PC-3 (cell line): ENCODE results near the gene PLXNA2.

ENCODE experiments used
- CTCF ChIP-seq: fragments of 300-600 bp; sonication (generic); conservative IDR thresholded peaks from 2 replicates; pipeline ENCODE4 v1.5.1; 2017; ENCODE audit warnings: antibody characterized with exemption, low read depth, mild to moderate bottlenecking, low read length
- EZH2 ChIP-seq: fragments of 300-600 bp; sonication (generic); IDR thresholded peaks from one replicate; pipeline ENCODE4 v1.6.1; 2017; ENCODE audit warnings: antibody characterized with exemption, mild to moderate bottlenecking, low read length; ENCODE audit not compliant: unreplicated experiment

- TF ChIP-seq CTCF (no peak), EZH2 (no peak)
These were observed 241.5 kb downstream of the PLXNA2 start for GRCh38 chr1:208002672-208003071.
